A204.1 (cell line): ENCODE measurements around the gene TRAPPC2L.

Experiments
- FAIRE-seq: peaks from 2 replicates; lab custom pipeline; 2012; peaks lifted over from hg19 to GRCh38; lab: Jason Lieb, UNC

Gene TRAPPC2L

DNA sequence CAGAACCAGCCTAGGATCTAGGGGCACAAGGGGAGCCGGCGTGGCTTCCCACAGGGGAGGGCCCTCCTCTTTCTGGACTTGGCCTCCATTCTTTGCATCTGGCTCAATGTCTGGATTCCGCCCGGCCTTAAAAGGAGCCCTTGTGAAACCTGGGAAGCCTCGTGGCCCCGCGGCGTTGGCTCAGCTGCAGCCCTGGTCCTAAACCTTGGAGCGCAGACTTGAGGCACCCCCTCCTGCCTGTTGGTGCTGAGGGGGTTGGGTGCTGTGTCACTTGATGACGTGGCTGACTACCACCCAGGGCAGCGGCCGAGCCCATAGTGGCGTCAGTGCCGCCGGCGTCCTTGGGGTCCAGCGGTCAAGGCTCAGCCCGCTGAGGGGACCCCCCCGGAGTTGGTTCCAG lies 4.4 kb downstream of the TRAPPC2L start:
- FAIRE-seq = no peak

DNA sequence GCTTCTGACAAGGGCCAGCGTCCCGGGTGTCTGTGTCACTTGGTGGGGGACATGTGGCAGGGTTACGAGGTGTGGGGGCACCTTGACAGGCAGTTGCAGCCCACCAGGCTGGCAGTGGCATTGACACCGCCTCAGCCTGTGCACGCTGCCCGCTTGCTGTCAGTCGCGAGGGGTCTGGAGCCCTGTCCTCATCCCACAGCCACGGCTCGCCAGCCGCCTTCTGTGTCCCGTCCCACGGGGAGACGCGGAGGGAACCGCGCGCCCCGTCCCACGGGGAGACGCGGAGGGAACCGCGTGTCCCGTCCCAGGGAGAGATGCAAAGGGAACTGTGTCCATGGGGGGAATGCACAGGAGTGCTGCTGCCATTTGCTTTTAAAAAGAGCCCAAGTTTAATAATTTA lies 6.0 kb downstream of the TRAPPC2L start:
- FAIRE-seq = no peak

DNA sequence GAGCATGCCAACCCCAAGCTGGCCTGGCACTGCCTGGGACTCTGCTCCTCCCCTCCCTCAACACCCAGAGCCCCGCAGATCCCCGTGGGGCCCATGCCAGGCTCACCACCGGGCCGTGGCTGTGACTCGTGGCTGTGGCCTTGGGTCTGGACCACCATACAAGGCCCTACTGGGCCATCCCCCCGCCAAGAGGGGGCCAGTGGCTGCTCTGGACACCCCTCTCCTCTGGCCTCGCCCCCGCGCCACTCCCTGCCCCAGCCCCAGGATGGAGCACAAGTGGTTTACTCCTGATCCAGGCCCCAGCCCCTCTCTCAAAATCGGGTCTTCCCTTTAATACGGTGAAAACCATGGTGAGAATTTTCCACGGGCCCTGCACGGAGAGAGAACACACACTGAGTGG lies 6.5 kb downstream of the TRAPPC2L start:
- FAIRE-seq = no peak

- no peak for FAIRE-seq
Observed at GRCh38 chr16:88864099-88864498, 7.2 kb downstream of the TRAPPC2L start.

- FAIRE-seq = no peak
Observed at GRCh38 chr16:88864521-88864920, 7.6 kb downstream of the TRAPPC2L start.

DNA sequence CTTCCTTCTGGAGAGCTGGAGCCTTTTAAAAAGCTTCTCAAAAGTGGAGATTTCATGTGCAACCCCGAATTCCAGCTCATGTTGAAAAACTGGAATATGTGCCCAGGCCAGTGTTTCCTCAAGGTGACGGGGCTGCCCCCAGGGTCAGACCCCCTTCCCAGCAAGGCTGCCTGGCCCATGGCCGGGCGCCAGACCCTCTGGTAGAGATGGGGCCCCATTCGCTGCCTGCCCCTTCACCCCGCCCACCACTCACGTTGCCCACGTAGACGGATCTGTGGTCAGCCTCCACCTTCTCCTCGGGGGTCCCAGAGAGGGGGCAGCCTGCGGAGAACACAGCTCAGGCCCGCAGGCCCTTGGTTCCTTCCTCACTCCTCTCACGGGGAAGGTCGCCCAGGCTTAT lies 8.4 kb downstream of the TRAPPC2L start:
- FAIRE-seq = no peak

GRCh38 chr16:88865742-88866141 lies 8.8 kb downstream of the TRAPPC2L start:
- FAIRE-seq = no peak

GRCh38 chr16:88866151-88866920 lies 9.4 kb downstream of the TRAPPC2L start, which contains the start of gene PABPN1L:
Gene PABPN1L (minus strand): TSS chr16:88866660. CDS start chr16:88866606, 54 bp downstream.
- no peak for FAIRE-seq

DNA sequence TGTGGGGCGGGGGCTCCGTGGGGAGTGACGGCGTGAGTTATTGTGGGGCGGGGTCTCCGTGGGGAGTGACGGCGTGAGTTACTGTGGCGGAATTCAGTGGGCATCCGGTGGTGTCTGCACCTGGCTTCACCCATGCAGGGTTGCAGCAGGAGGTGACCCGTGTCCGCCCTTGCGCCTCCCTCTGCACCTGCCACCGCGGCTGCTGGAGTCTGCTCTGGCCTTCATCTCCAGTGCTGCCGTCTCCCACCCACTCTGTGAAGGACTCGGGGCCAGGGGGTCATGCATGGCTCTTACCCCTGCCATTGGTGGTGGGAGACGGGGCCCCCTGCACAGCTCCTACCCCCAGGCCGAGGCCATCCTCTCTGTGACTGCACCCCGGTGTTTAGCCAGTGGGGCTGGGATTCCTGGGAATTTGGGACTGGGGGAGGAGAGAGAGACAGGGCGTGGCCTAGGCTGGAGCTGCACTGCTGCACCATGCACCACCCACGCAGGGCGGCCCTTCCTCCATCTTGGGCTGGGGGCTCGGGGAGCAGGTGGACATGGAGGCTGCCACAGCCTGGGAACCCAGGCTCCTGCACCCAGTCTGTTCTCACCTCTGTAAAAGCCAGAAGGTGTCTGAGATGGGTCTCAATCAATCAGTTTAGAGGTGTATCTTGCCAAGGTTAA lies 10.8 kb downstream of the TRAPPC2L start:
- no peak for FAIRE-seq

GRCh38 chr16:88868974-88869672 lies 12.2 kb downstream of the TRAPPC2L start:
- FAIRE-seq = no peak

- FAIRE-seq = no peak
Observed at GRCh38 chr16:88869673-88869980, 12.7 kb downstream of the TRAPPC2L start.

GRCh38 chr16:88870608-88871348 lies 13.9 kb downstream of the TRAPPC2L start:
- FAIRE-seq = no peak

DNA sequence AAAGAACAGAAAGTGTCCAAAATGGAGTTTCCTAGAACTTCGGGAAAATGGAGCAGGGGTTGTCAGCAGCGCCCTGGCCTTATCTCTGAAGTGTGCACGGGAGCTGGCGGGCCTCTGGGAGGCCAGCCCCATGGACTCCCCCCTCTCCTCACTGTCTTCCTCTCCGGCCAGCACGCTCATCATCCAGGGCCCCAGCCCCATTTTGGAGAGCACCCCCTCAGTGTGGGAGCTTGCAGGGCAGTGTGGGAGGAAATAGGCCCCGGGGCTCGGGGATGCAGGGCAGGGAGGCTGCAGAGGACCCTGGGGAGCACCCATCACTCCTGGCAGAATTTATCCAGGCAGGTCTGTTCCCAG lies 14.4 kb downstream of the TRAPPC2L start:
- FAIRE-seq = no peak

GRCh38 chr16:88871730-88872416 lies 14.9 kb downstream of the TRAPPC2L start:
- no peak for FAIRE-seq

DNA sequence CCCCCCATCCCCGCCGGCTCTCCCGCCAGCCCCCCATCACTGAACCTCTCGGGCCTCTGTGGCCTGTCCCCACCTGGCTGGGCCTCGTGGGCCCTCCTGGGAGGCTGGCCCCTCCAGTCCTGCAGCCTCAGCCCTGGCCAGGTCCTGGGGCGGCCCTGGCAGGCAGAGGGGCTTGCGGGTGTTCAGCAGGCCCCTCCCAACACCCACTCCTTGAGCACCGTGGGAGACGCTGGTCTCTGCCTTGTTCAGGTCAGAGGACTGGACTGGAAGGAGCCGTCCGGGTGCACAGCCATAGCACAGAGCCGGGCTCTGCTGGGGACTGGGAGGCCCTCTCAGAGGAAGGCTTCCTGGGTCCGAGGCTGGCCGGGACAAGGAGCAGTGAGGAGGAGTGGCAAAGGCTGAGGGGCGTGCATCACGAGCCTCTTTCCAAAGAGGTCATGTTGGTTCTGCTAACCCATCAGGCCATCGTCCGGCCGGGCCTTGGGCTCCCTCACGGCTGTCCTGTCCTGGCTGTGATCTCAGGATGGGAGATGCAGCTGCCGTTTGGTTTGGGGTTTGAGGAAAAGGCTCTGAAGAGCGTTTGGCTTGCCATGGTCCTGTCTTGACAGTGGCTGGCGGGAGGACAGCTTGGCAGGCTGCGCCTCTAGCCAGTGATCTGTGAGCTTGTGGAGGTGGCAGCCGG lies 15.9 kb downstream of the TRAPPC2L start:
- FAIRE-seq = no peak

GRCh38 chr16:88874938-88875599 lies 18.1 kb downstream of the TRAPPC2L start:
- FAIRE-seq = no peak

GRCh38 chr16:88875703-88876234 lies 18.8 kb downstream of the TRAPPC2L start:
- no peak for FAIRE-seq

DNA sequence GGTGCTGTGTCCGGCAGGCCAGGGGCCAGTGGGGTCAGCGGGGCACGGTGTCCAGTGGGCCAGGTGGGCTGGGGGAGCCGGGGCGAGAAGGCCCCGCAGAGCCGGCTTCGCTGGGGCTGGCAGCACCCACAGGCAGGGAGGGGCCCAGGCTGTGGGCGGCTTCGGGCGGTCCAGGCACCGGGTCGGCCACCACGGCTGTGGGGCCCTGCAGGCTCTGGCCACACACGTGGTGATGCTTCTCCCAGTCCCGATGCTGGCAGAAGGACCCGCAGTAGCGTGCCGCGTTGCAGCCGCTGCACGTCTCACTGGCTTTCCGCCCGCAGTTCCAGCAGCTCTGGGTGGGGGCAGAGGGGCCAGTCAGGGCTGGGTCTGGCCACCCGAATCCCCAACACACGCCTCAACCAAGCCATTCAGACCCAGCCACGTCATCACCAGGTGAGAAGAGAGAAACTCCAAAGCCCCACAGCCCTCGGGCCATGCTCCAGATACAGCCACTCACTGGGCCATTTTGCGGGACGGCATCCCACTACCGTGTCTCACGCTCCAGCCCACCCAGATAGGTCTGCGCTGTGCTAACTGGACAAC lies 20.1 kb downstream of the TRAPPC2L start:
- FAIRE-seq = no peak

- FAIRE-seq = no peak
Observed at GRCh38 chr16:88877564-88878289, 20.8 kb downstream of the TRAPPC2L start.

GRCh38 chr16:88878356-88878755 lies 21.4 kb downstream of the TRAPPC2L start:
- FAIRE-seq = no peak
